HEK293 (cell line): ENCODE results near the gene PARP15.

Experiments
- CTCF ChIA-PET: fragments of 350-600 bp; formaldehyde crosslinking; extraction: SDS; loops from one replicate; lab custom pipeline; 2021; ENCODE audit warnings: antibody characterized with exemption; lab: Yijun Ruan, JAX
- POLR2A ChIA-PET: fragments of 300-600 bp; formaldehyde crosslinking; extraction: SDS; loops from one replicate; lab custom pipeline; 2020; ENCODE audit warnings: antibody characterized with exemption, inconsistent platforms; lab: Yijun Ruan, JAX
- H3K27ac ChIP-seq: fragments of 200-500 bp; sonication (Bioruptor generic); 2 replicates; pipeline ENCODE4 v1.5.1; 2014; ENCODE audit warnings: low read depth, low read length, control low read depth, inconsistent platforms; ENCODE audit errors: extremely low read depth
- H3K36me3 ChIP-seq, 2 experiments: fragments of 200-500 bp in 1 of 2; sonication (Bioruptor generic) in 1 of 2; 1 replicate in 1 of 2; 2 replicates in 1 of 2; pipeline ENCODE4 v1.5.1; 2014 to 2017; ENCODE audit warnings: inconsistent platforms in 2 of 2, low read length in 2 of 2; ENCODE audit not compliant: control insufficient read depth in 2 of 2, insufficient read depth in 1 of 2
- H3K4me1 ChIP-seq: fragments of 200-500 bp; sonication (Bioruptor generic); 2 replicates; pipeline ENCODE4 v1.5.1; 2014; ENCODE audit warnings: mild to moderate bottlenecking, low read length, inconsistent platforms; ENCODE audit not compliant: control insufficient read depth, insufficient read depth
- H3K4me3 ChIP-seq: 2 replicates; pipeline ENCODE4 v1.5.1; 2011; ENCODE audit warnings: low read depth, mild to moderate bottlenecking, control low read depth, low read length, moderate library complexity
- H3K9me3 ChIP-seq: fragments of 200-500 bp; sonication (Bioruptor generic); 2 replicates; pipeline ENCODE4 v1.5.1; 2014; ENCODE audit warnings: low read depth, low read length, inconsistent platforms; ENCODE audit not compliant: control insufficient read depth, insufficient read depth
- CTCF ChIP-seq: fragments of 450-650 bp; formaldehyde crosslinking; IDR thresholded peaks from 2 replicates; pipeline ENCODE4 v1.5.1; 2016; ENCODE audit warnings: missing biosample characterization, missing genetic modification characterization
- GLI2 ChIP-seq: fragments of 450-650 bp; formaldehyde crosslinking; IDR thresholded peaks from 2 replicates; pipeline ENCODE4; 2017; ENCODE audit warnings: missing biosample characterization, missing genetic modification characterization, low read depth, borderline replicate concordance
- KLF10 ChIP-seq: fragments of 450-650 bp; IDR thresholded peaks from 2 replicates; pipeline ENCODE4 v1.5.1; 2018; ENCODE audit warnings: missing biosample characterization, mild to moderate bottlenecking, missing genetic modification characterization
- KLF9 ChIP-seq: fragments of 450-650 bp; formaldehyde crosslinking; IDR thresholded peaks from 2 replicates; pipeline ENCODE4 v1.5.1; 2016; ENCODE audit warnings: missing biosample characterization, missing genetic modification characterization, low read depth
- YY2 ChIP-seq: fragments of 450-650 bp; formaldehyde crosslinking; IDR thresholded peaks from 2 replicates; pipeline ENCODE4 v1.5.1; 2016; ENCODE audit warnings: missing biosample characterization, missing genetic modification characterization
- ZBTB11 ChIP-seq: fragments of 450-650 bp; formaldehyde crosslinking; conservative IDR thresholded peaks from 2 replicates; pipeline ENCODE4 v1.5.1; 2016; ENCODE audit warnings: low read depth, missing biosample characterization, missing genetic modification characterization
- ZBTB7A ChIP-seq: fragments of 450-650 bp; formaldehyde crosslinking; IDR thresholded peaks from 2 replicates; pipeline ENCODE4 v1.5.1; 2016; ENCODE audit warnings: low read depth, missing biosample characterization, missing genetic modification characterization
- ZFP37 ChIP-seq: fragments of 450-650 bp; formaldehyde crosslinking; IDR thresholded peaks from 2 replicates; pipeline ENCODE4 v1.5.1; 2016; ENCODE audit warnings: missing biosample characterization, missing genetic modification characterization
- ZNF214 ChIP-seq: fragments of 450-650 bp; formaldehyde crosslinking; IDR thresholded peaks from 2 replicates; pipeline ENCODE4 v1.5.1; 2017; ENCODE audit warnings: missing biosample characterization, mild to moderate bottlenecking, missing genetic modification characterization, borderline replicate concordance
- ZNF335 ChIP-seq: fragments of 450-650 bp; formaldehyde crosslinking; conservative IDR thresholded peaks from 2 replicates; pipeline ENCODE4 v1.5.1; 2016; ENCODE audit warnings: missing biosample characterization, missing genetic modification characterization
- ZNF341 ChIP-seq: fragments of 450-650 bp; formaldehyde crosslinking; IDR thresholded peaks from 2 replicates; pipeline ENCODE4; 2016; ENCODE audit warnings: low read depth, missing biosample characterization, missing genetic modification characterization
- ZNF398 ChIP-seq: fragments of 450-650 bp; formaldehyde crosslinking; IDR thresholded peaks from 2 replicates; pipeline ENCODE4 v1.5.1; 2017; ENCODE audit warnings: missing biosample characterization, missing genetic modification characterization
- ZNF449 ChIP-seq: fragments of 450-650 bp; formaldehyde crosslinking; IDR thresholded peaks from 2 replicates; pipeline ENCODE4 v1.5.1; 2017; ENCODE audit warnings: missing biosample characterization, mild to moderate bottlenecking, missing genetic modification characterization, moderate library complexity
- ZNF555 ChIP-seq: fragments of 450-650 bp; formaldehyde crosslinking; conservative IDR thresholded peaks from 2 replicates; pipeline ENCODE4 v1.5.1; 2017; ENCODE audit warnings: missing biosample characterization, mild to moderate bottlenecking, missing genetic modification characterization, inconsistent platforms
- ZNF580 ChIP-seq: fragments of 450-650 bp; formaldehyde crosslinking; IDR thresholded peaks from 2 replicates; pipeline ENCODE4 v1.5.1; 2016; ENCODE audit warnings: missing biosample characterization, missing genetic modification characterization
- ZNF585B ChIP-seq: fragments of 450-650 bp; formaldehyde crosslinking; IDR thresholded peaks from 2 replicates; pipeline ENCODE4 v1.5.1; 2016; ENCODE audit warnings: missing biosample characterization, missing genetic modification characterization
- ZNF600 ChIP-seq: fragments of 450-650 bp; formaldehyde crosslinking; IDR thresholded peaks from 2 replicates; pipeline ENCODE4 v1.5.1; 2016; ENCODE audit warnings: missing biosample characterization, missing genetic modification characterization
- ZNF623 ChIP-seq: fragments of 450-650 bp; formaldehyde crosslinking; IDR thresholded peaks from 2 replicates; pipeline ENCODE4 v1.5.1; 2016; ENCODE audit warnings: missing biosample characterization, missing genetic modification characterization

Gene PARP15

GRCh38 chr3:122612696-122613095 is 35.2 kb downstream of the PARP15 start (continued):
- no peak for TF ChIP-seq ZNF449 (tag by site-specific recombination)
- TF ChIP-seq YY2 (tag by site-specific recombination), result no peak
- no peak for TF ChIP-seq ZNF600 (tag by site-specific recombination)

- H3K36me3 ChIP-seq, result no peaks in the 10 kb centered on the region
- no peaks in the 10 kb centered on the region for H3K4me1 ChIP-seq
- CTCF ChIA-PET, result no interaction called here
- POLR2A ChIA-PET, result no interaction called here
- no peak overlapping the region for H3K27ac ChIP-seq
- no peak overlapping the region for H3K4me3 ChIP-seq
- TF ChIP-seq ZBTB11 (no peak), GLI2 (tag by site-specific recombination) (no peak), ZNF585B (tag by site-specific recombination) (no peak), KLF10 (tag by site-specific recombination) (no peak), ZNF335 (no peak), ZNF341 (tag by site-specific recombination) (no peak), ZNF580 (tag by site-specific recombination) (no peak), ZNF398 (tag by site-specific recombination) (no peak), ZNF555 (tag by site-specific recombination) (no peak), ZNF214 (no peak), CTCF (tag by site-specific recombination) (no peak), ZFP37 (tag by site-specific recombination) (no peak), ZNF623 (no peak), KLF9 (tag by site-specific recombination) (no peak), ZBTB7A (tag by site-specific recombination) (no peak)
- H3K9me3 ChIP-seq, result no peaks in the 10 kb centered on the region
Measured at GRCh38 chr3:122615303-122615702, 37.9 kb downstream of the PARP15 start.
